ENCODE data around the gene EIF4B.
"Not testable (repeated sequence)": the region's sequence is repeated elsewhere in the genome, so short reads cannot be mapped to it uniquely, and the experiment has no call there.

EIF4B gene

DNA sequence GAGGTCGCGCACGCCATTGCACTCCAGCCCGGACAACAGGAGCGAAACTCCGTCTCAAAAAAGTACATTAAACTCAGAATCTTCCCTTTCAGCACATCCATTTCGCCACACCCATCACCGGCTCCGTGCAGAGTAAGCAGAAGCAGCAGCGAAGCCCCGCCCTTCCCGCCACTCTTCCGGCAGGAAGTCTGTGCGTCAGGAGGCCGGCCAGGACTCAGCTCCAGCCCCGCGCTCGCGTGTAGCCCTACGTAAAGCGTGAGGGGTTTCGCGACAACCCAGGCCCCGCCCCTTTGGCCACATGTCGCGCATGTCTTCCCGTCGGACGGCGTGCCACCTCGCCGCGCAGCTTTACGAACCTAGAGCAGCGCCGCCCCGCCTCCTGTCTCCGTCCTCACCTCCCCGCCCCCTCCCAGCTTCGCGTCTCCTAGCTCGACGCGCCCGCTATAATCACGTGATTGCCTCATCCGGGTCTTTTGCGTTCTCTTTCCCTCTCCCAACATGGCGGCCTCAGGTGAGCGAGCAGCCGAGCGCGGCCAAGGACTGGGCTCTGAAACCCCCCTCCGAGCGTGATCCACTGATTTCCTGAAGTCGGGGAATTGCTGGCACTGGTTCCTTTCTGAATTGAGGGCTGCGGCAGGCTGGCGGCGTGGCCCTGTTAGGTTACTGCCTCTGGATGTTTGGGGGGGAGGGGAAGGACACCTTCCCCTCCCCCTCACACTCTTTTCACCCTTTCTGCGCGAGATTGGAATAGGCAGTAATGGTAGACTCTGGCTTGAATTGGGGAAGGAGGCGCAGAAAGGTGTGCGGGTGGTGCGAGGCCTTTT lies at the start of gene EIF4B:
EIF4B (plus strand) TSS at position 471 of the 824 bp plus-strand sequence; CDS start at position 499, 28 bp downstream.
- DNase-seq: peak; percentile 100

- no peak for DNase-seq
These were observed 49.3 kb upstream of the EIF4B start for GRCh38 chr12:52956987-52957386.

- no peak for DNase-seq
These were observed 41.5 kb upstream of the EIF4B start for GRCh38 chr12:52964556-52965336.

- DNase-seq: no peak
These were observed 40.9 kb upstream of the EIF4B start for GRCh38 chr12:52965337-52965731.

DNA sequence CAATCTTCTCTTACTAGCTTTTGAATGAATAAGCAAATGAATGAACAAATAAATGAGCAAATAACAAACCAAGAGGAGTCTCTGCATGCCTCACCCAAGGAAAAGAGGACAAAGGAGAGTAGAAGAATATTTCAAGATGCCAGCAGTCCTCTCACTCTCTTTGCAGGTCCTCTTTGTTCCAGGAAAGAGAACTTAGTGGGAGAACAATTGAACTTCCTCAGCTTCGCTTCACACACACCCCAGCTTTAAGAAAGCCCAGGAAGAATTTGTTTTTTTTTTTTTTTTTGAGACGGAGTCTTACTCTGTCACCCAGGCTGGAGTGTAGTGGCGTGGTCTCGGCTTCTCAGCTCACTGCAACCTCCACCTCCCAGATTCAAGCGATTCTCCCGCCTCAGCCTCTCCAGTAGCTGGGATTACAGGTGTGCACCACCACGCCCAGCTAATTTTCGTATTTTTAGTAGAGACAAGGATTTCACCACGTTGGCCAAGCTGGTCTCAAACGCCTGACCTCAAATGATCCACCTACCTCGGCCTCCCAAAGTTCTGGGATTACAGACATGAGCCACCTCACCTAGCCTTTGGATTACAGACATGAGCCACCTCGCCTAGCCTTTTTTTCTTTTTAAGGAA lies 37.0 kb upstream of the EIF4B start:
- DNase-seq: no peak

DNA sequence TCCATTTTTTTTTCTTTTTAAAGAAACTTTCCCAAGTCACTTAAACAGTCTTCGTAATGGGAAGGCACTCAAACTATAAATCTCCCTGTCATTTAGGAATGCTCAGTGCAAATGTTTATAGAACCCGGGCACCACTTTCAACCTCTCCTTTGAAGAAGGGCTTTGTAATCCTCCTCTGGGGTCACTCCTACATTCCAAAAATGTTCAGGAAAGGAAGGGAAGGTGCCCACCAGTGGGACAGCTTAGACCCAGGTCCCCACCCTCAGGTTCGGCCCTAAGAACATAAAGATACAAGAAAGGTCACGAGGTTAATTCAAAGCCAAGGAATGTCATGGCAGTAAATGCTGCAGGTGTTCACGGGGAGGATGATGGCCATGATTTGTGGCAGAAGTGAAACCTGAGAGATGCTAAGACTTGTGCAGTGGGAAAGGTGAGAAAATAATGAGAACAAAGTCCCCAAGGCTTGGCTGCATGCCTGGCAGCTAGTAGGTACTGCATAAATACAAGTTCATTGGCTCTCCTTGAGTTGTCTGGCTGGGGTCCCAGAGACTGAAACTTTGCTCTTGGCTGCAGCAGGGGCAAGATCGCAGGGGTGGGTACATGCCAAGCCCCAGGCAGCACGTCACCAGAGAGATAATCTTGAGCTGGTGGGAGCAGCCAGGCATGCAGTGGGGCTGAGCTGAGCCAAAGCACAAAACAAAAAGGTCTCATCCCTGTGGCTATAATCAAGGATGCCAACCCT lies 36.3 kb upstream of the EIF4B start:
- DNase-seq: no peak

- no peak for DNase-seq
These were observed 34.5 kb upstream of the EIF4B start for GRCh38 chr12:52971679-52972329.

DNA sequence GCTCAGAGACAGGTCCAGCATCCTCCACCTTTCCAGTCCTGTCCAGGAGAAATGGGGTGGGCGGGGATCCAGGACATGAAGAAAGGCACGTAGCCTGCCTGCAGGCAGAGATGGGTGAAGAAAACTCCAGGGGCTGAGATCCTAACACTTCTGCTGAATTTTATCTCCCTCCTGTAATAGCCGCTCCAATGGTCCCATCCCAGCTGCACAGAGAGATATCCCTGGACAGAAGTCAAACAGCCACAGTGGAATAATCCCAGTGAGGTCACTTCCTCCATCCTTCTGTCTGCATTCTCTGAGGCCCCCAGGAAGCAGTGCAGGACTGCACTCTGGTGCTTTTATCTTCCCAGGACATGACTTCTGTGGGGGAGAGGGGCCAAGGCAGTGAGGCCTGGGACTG lies 31.1 kb upstream of the EIF4B start:
- no peak for DNase-seq

- DNase-seq: no peak
These were observed 30.3 kb upstream of the EIF4B start for GRCh38 chr12:52975820-52976573.

DNA sequence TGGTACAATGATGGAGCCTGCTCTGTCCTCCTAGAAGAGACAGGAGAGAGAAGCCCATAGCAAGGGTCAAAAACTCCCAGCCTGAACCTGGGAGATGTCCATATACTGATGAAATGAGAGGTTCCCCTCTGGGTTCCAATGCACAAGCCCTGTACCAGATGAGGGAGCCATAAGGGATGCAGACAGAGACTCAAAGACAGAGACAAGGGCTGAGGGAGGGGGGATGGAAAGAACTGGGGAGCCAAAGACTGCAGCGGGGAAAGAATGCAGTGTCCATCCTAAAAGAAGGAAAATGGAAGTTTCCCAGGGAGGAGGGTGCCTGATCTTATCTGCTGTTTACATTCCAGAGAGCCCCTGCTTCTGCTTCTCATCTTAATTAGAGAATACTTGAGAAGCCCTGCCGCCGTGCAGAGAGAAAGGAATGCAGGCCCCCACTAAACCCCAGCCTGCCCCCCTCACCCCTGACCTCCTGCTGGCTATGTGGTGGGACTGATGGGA lies 29.6 kb upstream of the EIF4B start:
- no peak for DNase-seq

GRCh38 chr12:52977170-52977569 lies 29.1 kb upstream of the EIF4B start:
- DNase-seq: no peak

- no peak for DNase-seq
These were observed 26.1 kb upstream of the EIF4B start for GRCh38 chr12:52980096-52980649.

DNA sequence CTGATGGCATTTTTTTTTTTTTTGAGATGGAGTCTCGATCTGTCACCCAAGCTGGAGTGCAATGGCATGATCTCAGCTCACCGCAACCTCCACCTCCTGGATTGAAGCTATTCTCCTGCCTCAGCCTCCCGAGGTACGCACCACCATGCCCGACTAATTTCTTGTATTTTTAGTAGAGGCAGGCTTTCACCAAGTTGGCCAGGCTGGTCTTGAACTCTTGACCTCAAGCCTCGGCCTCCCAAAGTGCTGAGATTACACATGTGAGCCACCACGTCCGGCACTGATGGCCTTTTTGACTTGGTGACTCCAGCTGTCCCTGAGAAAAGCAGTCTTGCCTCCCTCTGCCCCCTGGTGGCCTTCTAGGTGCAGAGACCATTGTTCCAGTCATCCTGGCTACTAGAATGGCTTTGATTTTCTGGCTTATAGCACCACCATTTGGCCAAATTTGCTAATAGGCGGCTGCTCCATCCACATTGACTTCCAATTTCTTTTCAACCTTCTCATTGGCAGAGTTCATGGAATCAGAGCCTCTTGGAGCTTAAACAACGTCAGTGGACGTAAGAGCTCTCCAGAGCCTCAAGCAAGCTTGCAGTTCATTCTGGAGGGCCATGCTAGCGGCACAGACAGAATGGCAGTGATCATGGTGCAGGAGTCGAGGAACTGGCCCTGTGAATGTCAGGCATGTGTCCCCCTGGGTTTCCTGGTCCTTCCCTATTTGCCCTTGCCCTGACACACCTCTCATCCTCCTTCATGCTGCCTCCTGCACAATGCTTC lies 25.4 kb upstream of the EIF4B start:
- DNase-seq: peak; percentile 82 to 88

DNA sequence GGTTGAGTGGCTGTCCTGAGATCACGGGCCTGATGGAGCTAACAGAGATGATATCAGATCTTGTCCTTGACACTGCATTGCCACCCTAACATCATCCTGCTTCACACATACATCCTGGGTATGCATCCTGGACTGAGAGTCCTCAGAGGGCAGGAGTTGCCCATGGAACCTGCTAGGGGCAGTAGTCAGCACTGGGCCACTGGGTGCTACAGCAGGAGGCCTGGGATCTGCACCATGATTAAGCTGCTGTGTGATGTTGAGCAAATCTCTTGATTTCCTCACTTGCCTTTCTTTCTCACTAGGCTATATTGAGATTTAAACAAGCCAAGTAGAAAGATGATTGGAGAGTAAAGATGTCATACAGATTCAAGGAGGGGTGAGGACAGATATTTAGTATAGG lies 22.1 kb upstream of the EIF4B start:
- no peak for DNase-seq

- no peak for DNase-seq
These were observed 17.4 kb upstream of the EIF4B start for GRCh38 chr12:52988898-52989297.

DNA sequence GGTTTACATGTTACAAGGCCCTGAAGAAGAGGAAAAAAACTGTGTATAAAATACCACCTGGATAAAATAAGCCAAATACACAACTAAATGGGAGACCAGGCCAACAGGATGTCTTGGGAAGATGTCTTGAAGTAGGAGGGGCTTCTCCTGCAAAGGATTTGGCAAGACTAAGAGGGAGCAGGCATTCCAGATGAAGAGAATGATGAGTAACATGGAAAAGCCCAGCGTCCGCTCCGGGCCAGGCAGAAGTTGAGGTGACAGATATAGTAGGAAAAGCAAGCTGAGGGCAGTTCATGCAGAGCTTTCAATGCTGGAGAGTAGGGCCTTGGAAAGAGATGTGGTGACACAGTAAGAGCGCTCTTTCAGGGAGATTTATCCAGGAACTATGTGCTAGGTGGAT lies 16.1 kb upstream of the EIF4B start:
- DNase-seq: no peak

DNA sequence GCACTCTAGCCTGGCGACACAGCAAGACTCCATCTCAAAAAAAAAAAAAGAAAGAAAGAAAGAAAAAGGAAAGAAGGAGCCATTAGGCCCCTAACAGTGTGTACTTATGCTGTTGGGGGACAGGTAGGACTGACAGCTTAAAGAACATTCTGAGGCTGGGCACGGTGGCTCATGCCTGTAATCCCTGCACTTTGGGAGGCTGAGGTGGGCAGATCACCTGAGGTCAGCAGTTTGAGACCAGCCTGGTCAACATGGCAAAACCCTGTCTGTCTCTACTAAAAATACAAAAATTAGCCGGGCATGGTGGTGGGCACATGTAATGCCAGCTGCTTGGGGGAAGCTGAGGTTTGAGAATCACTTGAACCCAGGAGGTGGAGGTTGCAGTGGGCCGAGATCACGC lies 14.0 kb upstream of the EIF4B start:
- not testable (repeated sequence) for DNase-seq

GRCh38 chr12:52992699-52993557 lies 13.3 kb upstream of the EIF4B start:
- no peak for DNase-seq

DNA sequence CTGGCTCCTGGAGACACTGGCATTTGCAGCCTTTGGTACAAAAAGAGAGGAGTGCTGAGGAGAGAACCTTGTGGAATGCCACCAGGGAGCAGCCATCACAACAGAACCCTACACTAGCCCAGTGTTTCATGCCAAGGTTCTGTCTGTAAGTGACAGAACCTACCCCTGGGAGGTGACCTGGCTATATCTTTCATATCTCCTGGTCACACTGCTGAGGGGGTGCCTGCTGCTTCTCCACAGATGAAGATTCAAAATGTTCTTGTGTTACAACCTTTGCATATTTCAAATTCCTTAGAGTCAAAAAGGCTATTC lies 12.7 kb upstream of the EIF4B start:
- no peak for DNase-seq

DNA sequence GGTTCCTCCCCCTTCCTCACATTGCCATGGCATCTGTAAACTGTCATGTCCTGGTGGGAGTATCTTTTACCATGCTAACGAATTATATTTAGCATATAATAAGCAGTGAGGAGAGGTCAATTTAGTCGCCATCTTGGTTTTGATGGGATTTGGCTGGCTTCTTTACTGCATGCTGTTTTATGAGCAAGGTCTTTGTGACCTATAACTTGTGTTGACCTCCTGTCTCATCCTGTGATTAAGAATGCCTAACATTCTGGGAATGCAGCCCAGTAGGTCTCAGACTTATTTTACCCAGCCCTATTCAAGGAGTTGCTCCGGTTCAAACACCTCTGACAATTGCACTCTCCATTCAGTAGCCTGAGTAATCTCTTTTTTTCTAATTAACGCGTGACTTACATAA lies 2.1 kb upstream of the EIF4B start:
- no peak for DNase-seq
